GM19351 (cell line): ENCODE data around the gene C6orf52.
A peak's percentile ranks its signal among the peaks of the same experiment; 100 is the strongest.

ENCODE experiments used
- ATAC-seq: cut with Tn5 transposase; IDR thresholded peaks from one replicate; pipeline ENCODE4 v1.9.1; 2021; ENCODE audit warnings: mild to moderate bottlenecking, moderate library complexity; ENCODE audit not compliant: unreplicated experiment

Gene C6orf52

GRCh38 chr6:10658910-10659698 lies 35.3 kb downstream of the C6orf52 start:
- no peak for ATAC-seq

- no peak for ATAC-seq
These were observed 38.8 kb downstream of the C6orf52 start for GRCh38 chr6:10655508-10656055.

GRCh38 chr6:10644225-10644624 lies 50.2 kb downstream of the C6orf52 start:
- no peak for ATAC-seq

- peak; percentile 97 for ATAC-seq
These were observed 51.2 kb downstream of the C6orf52 start for GRCh38 chr6:10643201-10643651.

- no peak for ATAC-seq
These were observed 52.9 kb downstream of the C6orf52 start for GRCh38 chr6:10641528-10641927.

GRCh38 chr6:10640412-10640811 lies 54.0 kb downstream of the C6orf52 start:
- ATAC-seq: no peak

- peak; percentile 95 for ATAC-seq
These were observed 61.2 kb downstream of the C6orf52 start for GRCh38 chr6:10633216-10633615.

- ATAC-seq: no peak
These were observed 64.2 kb downstream of the C6orf52 start for GRCh38 chr6:10630178-10630577.

- no peak for ATAC-seq
These were observed 66.6 kb downstream of the C6orf52 start for GRCh38 chr6:10627800-10628199.

- ATAC-seq: no peak
These were observed 68.2 kb downstream of the C6orf52 start for GRCh38 chr6:10626154-10626741.

GRCh38 chr6:10624836-10625235 lies 69.6 kb downstream of the C6orf52 start:
- ATAC-seq: no peak

- ATAC-seq: no peak
These were observed 72.6 kb downstream of the C6orf52 start for GRCh38 chr6:10621847-10622246.
